ENCODE data around the gene POC1A. TPM values are rescaled to one million over a fixed set of nuclear protein-coding genes. Genes with fewer than 3 reads are reported as not detected.
A peak's percentile ranks its signal among the peaks of the same experiment; 100 is the strongest.

Gene POC1A
- polyA plus RNA-seq, 1 donor from 2014 or later: 1.3 TPM

- H2AFZ ChIP-seq (ENCODE audit: low read depth, low read length): peak overlapping the region; percentile 71
- no peaks in the 10 kb centered on the region for H3K36me3 ChIP-seq (ENCODE audit: insufficient read depth, low read length)
- peak overlapping the region; percentile 58 for H3K9ac ChIP-seq (ENCODE audit: low read length)
- H3K79me2 ChIP-seq (replicated peaks; ENCODE audit: insufficient read depth, low read length): no peaks in the 10 kb centered on the region
- H3F3A ChIP-seq (ENCODE audit: insufficient read depth, low read length, poor library complexity, severe bottlenecking): no peaks in the 10 kb centered on the region
- H3K27ac ChIP-seq (ENCODE audit: low read length): peak overlapping the region; percentile 50
- no peaks in the 10 kb centered on the region for H3K9me2 ChIP-seq (ENCODE audit: insufficient read depth, low read length)
- TF ChIP-seq TAF1 (IDR thresholded peaks at IDR 0.05; ENCODE audit: low read depth) (no peak), EP300 (conservative IDR thresholded peaks at IDR 0.05; ENCODE audit: poor library complexity, severe bottlenecking) (no peak), SMC3 (conservative IDR thresholded peaks at IDR 0.05; ENCODE audit: poor library complexity) (no peak), MXI1 (conservative IDR thresholded peaks at IDR 0.05; ENCODE audit: poor library complexity, severe bottlenecking) (no peak), POLR2AphosphoS5 (IDR thresholded peaks at IDR 0.05) (no peak), RAD21 (conservative IDR thresholded peaks at IDR 0.05) (no peak), EZH2 (IDR thresholded peaks at IDR 0.05; ENCODE audit: borderline replicate concordance, insufficient read depth, low read length, poor library complexity, severe bottlenecking) (no peak)
- TF ChIP-seq, protein P1, sequence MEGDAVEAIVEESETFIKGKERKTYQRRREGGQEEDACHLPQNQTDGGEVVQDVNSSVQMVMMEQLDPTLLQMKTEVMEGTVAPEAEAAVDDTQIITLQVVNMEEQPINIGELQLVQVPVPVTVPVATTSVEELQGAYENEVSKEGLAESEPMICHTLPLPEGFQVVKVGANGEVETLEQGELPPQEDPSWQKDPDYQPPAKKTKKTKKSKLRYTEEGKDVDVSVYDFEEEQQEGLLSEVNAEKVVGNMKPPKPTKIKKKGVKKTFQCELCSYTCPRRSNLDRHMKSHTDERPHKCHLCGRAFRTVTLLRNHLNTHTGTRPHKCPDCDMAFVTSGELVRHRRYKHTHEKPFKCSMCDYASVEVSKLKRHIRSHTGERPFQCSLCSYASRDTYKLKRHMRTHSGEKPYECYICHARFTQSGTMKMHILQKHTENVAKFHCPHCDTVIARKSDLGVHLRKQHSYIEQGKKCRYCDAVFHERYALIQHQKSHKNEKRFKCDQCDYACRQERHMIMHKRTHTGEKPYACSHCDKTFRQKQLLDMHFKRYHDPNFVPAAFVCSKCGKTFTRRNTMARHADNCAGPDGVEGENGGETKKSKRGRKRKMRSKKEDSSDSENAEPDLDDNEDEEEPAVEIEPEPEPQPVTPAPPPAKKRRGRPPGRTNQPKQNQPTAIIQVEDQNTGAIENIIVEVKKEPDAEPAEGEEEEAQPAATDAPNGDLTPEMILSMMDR (IDR thresholded peaks at IDR 0.05; ENCODE audit: poor library complexity, severe bottlenecking): no peak
- H3K4me3 ChIP-seq (ENCODE audit: low read length): no peak overlapping the region
- H3K4me2 ChIP-seq (ENCODE audit: low read length): no peak overlapping the region
- H3K9me3 ChIP-seq (ENCODE audit: low read length): no peaks in the 10 kb centered on the region
- H3K27me3 ChIP-seq (ENCODE audit: insufficient read depth, low read depth, low read length): no peaks in the 10 kb centered on the region
- no peaks in the 10 kb centered on the region for H4K20me1 ChIP-seq (ENCODE audit: insufficient read depth)
These were observed 10.6 kb downstream of the POC1A start for GRCh38 chr3:52143616-52144015.

GRCh38 chr3:52143156-52143555, 11.1 kb downstream of the POC1A start:
- Histone ChIP-seq H3K4me3 (ENCODE audit: low read length) (no peak overlapping the region), H3K9ac (ENCODE audit: low read length) (no peak overlapping the region)

More at GRCh38 chr3:52143156-52143555, 11.1 kb downstream of the POC1A start:
- H3F3A ChIP-seq (ENCODE audit: insufficient read depth, low read length, poor library complexity, severe bottlenecking): no peaks in the 10 kb centered on the region
- H3K27me3 ChIP-seq (ENCODE audit: insufficient read depth, low read depth, low read length): no peaks in the 10 kb centered on the region
- H3K9me2 ChIP-seq (ENCODE audit: insufficient read depth, low read length): no peaks in the 10 kb centered on the region
- H2AFZ ChIP-seq (ENCODE audit: low read depth, low read length): no peak overlapping the region
- no peak overlapping the region for H3K4me2 ChIP-seq (ENCODE audit: low read length)
- H3K36me3 ChIP-seq (ENCODE audit: insufficient read depth, low read length): no peaks in the 10 kb centered on the region
- H4K20me1 ChIP-seq (ENCODE audit: insufficient read depth): no peaks in the 10 kb centered on the region
- TF ChIP-seq RAD21 (conservative IDR thresholded peaks at IDR 0.05): no peak
- TF ChIP-seq MXI1 (conservative IDR thresholded peaks at IDR 0.05; ENCODE audit: poor library complexity, severe bottlenecking): no peak
- TF ChIP-seq, protein P1 (IDR thresholded peaks at IDR 0.05; ENCODE audit: poor library complexity, severe bottlenecking): no peak
- TF ChIP-seq EZH2 (IDR thresholded peaks at IDR 0.05; ENCODE audit: borderline replicate concordance, insufficient read depth, low read length, poor library complexity, severe bottlenecking): no peak
- TF ChIP-seq REST (IDR thresholded peaks at IDR 0.05; ENCODE audit: borderline replicate concordance): no peak
- no peak for TF ChIP-seq EP300 (conservative IDR thresholded peaks at IDR 0.05; ENCODE audit: poor library complexity, severe bottlenecking)
- TF ChIP-seq TAF1 (IDR thresholded peaks at IDR 0.05; ENCODE audit: low read depth): no peak
- TF ChIP-seq SMC3 (conservative IDR thresholded peaks at IDR 0.05; ENCODE audit: poor library complexity): no peak
- no peak for TF ChIP-seq POLR2AphosphoS5 (IDR thresholded peaks at IDR 0.05)
- H3K27ac ChIP-seq (ENCODE audit: low read length): no peak overlapping the region
- H3K79me2 ChIP-seq (replicated peaks; ENCODE audit: insufficient read depth, low read length): no peaks in the 10 kb centered on the region
- no peaks in the 10 kb centered on the region for H3K9me3 ChIP-seq (ENCODE audit: low read length)

Data from neural cell (in vitro differentiated cells).